CD4-positive, alpha-beta T cell treated with Interleukin-15 for 4 hours (primary cell): ENCODE results near the gene SLC38A9.

ENCODE experiments used
- DNase-seq: peaks from one replicate; pipeline ENCODE4 v3.0.0-alpha.2; 2020; ENCODE audit warnings: low spot score

SLC38A9 gene

DNA sequence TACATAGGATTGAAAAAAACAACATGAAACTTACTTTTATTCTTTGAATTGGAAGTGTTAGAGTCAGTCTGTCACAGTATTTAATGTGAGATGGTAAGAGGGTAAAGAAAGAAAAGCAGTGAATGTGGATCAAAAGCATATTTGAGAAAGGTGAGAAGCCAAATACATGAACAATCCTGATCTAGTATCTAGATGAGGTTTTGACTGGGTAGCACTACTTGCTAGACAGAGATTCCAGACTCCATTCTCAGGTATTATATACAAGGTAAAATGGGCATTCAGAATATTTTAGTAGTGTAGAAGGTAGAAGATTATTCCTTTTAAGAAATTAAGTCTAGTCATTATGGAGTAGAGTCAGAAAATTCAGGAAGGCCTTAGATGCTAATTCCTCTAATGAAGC, 62.2 kb downstream of the SLC38A9 start:
- DNase-seq, result no peak

DNA sequence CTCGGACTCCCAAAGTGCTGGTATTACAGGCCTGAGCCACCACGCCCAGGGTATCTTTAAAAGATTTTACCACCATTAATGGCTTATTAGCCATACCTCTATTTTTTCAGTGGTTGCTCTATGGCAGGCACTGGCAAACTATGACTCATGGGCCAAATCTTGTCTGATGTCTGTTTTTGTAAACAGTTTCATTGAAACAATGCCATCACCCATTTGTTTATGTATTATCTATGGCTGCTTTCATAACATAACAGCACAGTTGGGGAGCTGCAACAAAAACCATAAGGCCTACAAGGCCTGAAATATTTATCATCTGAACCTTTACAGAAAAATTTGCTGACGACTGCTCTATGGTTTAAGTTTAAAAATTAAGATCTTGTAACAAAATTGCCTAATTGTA, 66.8 kb downstream of the SLC38A9 start:
- no peak for DNase-seq

- no peak for DNase-seq
Observed at GRCh38 chr5:55638455-55638854, 73.7 kb downstream of the SLC38A9 start.

DNA sequence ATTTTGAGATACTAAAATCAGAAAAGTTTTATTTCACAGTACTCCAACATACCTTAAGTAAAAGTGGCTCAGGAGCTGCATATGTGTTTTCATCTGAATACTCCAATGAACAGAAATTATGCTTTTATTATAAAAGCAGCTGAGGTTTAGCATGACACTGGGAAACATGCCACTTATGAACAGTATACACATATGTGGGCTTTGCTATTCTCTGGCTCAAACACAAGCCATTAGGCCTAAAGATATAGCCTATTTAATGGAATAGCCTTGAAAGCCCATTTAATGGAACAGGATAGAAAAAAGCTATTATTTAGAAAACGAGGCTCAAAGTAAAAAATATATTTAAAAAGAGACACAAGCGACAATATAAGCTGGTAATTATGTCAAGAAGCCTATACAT, 74.1 kb downstream of the SLC38A9 start:
- DNase-seq, result no peak

DNA sequence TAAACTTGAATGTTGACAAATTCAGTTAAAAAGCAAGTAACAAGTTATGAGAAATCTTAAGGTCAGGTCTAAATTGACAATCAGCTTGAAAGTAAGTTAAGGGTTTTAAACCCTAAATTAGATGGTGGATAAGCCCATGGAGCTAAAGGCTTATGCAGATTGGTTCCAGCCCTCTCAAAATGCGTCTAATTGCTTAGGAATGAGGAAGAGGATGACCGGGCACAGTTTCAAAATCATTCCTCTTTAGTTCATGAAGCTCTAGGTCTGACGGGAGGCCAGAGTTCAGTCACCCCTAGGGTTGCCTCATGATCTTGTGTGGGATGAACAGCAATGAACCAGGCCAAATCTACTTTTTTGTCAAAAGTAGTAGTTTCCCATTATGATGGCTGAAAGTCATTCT, 75.4 kb downstream of the SLC38A9 start:
- DNase-seq, result no peak

GRCh38 chr5:55636177-55636576, 75.9 kb downstream of the SLC38A9 start:
- no peak for DNase-seq

- no peak for DNase-seq
Observed at GRCh38 chr5:55634866-55635265, 77.3 kb downstream of the SLC38A9 start.

DNA sequence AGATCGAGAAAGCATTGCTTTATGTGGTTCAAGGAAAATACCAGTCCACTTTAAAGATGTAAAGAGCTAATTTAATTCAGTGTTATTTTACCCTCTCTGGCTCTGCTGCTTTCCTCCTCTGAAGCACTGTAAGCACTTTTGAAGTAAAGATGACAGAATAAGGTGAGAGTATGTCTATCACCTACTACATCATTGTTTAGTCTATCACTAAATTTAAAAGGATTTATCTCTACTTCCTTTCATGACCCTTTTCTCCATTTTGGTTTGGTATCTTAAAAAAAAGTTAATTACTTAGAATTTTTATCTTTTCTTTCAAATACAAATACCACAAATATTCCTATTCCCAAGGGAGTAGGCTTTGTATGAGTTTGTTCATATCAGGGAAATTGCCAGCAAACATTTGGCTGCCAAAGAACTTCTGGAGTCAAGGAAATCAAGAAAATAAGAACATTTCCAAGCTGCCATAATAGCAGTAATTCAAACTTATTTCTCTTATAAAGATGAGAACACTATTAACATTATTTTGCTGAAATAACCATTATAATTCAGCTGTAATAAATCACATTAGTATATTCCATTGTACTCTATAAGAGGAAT, 77.8 kb downstream of the SLC38A9 start:
- no peak for DNase-seq

GRCh38 chr5:55633574-55634208, 78.4 kb downstream of the SLC38A9 start:
- no peak for DNase-seq

DNA sequence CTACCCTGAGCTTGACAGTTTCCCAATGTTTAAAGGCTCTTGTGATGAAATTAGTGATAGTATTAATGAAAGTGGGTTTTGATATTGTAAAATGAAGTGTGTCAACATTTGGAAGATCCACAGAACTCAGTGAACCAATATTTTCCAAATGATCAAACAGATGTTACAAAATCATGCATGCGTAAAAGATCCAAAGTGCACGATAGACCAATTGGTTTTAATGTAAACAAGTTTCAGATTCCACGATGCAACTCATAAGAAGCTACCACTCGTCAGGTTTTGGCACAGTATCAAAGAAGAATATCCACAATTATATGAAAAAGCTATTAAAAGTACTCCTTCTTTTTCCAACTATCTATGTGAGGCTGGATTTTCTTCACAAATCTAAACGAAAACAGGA, 82.3 kb downstream of the SLC38A9 start:
- no peak for DNase-seq

DNA sequence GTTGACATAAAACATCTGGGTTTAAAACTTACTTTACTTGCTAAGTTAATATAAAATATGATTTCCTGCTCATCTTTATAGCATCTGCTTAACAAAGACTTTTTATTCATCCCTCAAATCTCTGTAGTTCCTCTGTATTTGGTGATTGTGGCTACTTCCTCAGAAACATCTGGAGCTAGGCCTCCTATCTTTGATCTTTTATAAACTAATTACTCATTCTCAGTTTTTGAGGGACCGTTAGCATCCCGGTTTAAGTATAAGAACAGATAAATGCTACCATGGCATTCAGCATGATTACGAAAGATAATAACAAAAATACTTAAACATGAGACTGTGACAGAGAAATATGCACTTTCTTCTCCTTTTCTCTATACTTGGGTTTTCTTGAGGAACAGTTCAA, 85.3 kb downstream of the SLC38A9 start:
- no peak for DNase-seq

- DNase-seq, result no peak
Observed at GRCh38 chr5:55625913-55626312, 86.2 kb downstream of the SLC38A9 start.

GRCh38 chr5:55625589-55625909, 86.6 kb downstream of the SLC38A9 start:
- DNase-seq, result no peak

DNA sequence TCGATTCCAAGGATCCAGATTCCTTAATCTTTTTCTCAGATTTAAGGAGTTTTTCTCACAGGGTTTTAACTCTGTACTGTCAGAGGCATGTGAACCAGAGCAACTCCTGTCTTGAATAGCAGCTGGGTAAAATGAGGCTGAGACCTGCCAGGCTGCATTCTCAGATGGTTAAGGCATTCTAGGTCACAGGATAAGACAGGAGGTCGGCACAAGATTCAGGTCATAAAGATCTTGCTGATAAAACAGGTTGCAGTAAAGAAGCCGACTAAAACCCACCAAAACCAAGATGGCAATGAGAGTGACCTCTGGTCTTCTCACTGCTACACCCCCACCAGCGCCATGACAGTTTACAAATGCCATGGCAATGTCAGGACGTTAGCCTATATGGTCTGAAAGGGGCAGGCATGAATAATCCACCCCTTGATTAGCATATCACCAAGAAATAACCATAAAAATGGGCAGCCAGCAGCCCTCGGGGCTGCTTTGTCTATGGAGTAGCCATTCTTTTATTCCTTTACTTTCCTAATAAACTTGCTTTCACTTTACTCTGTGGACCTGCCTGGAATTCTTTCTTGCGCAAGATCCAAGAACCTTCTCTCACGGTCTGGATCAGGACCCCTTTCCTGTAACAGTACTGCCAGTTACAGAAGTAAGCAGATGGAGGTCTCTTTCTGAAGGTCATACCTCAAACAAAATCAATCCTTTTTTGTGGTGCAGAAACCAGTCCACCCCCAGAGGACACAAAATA, 87.1 kb downstream of the SLC38A9 start:
- no peak for DNase-seq

- no peak for DNase-seq
Observed at GRCh38 chr5:55623789-55624188, 88.3 kb downstream of the SLC38A9 start.

DNA sequence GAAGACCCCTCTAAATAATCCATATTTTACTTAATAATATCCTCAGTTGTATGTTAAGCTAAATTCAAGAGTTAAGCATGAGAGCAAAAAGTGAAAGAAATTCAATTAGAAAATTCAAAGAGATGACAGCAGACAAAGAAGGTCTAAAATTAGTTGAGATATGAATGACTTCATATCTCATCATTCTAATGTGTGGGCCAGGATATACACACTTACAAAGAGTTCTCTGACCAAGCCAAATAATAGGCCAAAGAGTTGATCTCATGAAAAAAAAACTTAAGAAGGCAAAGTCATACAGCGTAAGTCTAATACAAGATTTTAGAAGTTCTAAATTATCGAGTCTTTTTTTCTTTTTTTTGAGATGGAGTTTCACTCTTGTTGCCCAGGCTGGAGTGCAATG, 89.7 kb downstream of the SLC38A9 start:
- DNase-seq, result no peak

DNA sequence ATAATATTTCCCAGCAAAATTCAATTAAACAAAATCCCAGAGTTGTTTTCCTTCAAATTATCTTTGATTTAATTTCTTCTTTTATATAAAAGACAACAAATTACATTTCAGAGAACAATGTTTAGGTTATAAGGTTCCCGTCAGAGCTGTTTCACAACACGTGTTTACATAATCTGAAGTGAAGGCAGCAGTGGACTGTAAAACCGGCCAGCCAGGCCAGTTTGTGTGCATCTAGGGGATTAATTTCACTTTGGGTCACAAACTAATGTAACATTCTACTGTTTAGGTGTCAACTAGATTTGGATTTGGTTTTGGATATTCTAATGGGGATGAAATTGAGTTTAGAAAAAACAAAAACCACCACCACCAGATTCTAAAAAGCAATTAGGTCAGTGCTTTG, 90.9 kb downstream of the SLC38A9 start:
- no peak for DNase-seq

DNA sequence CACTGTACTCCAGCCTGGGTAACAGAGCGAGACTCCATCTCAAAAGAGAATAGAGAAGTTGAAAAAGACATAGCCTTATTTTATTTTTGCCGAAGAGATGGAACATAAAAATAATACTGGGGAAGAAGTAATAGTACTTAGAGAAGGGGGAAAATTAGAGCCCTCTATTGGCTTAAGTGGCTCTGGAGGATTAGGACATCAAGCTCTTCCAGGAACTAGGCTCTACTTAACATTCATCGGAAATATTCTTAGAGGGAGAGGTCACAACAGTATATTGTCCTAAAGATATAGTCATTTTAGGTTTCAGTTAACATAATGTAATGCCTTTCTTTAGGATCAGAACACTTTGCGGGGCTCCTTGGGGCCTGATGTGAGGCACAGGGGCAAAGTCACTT, 91.4 kb downstream of the SLC38A9 start:
- no peak for DNase-seq

DNA sequence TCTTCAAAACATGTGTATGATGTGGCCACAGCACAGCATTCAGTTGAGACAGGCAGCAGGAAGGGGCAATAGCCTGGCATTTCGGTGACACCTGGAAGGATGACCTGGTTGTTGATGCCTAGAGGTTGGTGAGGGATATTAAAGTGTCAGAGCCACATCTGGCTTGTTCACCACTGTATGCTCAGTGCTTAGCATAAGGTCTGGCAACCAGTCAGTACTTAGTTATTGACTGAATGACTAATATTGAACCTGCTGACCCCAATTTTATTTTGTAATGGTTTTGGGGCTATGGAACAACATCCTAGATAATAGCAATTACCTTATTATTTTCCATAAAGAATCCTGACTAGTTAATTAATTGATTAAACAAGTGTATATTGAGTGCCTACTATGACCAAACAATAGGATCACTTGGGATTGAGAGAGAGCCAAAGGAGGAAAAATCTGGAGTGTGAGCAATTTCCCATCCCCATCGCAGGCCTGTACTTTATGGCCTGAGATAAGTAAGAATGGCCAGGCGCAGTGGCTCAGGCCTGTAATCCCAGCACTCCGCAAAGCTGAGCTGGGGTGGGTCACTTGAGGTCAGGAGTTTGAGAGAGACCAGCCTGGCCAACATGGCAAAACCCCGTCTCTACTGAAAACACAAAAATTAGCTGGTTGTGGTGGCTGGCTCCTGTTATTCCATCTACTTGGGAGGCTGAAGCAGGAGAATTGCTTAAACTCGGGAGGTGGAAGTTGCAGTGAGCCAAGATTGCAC, 91.9 kb downstream of the SLC38A9 start:
- no peak for DNase-seq

DNA sequence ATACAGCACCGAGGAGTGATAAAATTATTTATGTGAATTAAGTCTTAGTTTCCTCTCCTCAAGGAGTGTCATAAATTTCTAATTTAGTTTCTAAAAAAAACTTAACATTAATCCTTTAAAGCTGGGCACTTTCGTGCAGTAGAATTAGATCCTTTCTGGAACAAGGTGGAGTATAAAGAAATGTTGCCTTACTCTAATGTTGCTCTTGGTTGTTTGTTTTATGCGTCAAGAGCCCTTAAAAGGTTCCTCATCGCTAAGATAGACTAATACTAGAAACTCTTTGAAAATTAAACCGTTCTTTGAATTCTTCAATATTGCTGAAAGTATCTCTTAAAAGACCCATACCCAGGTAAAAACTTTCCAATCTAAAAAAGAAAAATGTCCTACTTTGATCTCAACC, 93.8 kb downstream of the SLC38A9 start:
- DNase-seq, result no peak

DNA sequence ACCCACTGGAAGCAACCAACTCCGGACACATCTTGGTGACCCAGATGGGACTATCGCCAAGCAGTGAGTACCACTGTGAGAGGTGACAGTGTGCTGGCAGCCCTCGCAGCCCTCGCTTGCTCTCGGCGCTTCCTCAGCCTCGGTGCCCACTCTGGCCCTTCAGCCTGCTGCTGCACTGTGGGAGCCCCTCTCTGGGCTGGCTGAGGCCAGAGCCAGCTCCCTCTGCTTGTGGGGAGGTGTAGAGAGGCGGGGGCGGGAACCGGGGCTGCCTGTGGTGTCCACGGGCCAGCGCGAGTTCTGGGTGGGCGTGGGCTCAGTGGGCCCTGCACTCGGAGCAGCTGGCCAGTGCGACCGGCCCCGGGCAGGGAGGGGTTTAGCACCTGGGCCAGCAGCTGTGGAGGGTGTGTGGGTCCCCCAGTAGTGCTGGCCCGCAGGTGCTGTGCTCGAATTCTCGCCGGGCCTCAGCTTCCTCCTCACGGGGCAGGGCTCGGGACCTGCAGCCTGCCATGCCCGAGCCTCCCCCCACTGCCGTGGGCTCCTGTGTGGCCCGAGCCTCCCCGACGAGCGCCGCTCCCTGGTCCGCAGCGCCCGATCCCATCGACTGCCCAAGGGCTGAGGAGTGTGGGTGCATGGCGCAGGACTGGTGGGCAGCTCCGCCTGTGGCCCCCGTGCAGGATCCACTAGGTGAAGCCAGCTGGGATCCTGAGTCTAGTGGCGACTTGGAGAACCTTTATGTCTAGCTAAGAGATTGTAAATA, 98.8 kb downstream of the SLC38A9 start:
- DNase-seq, result no peak

- no peak for DNase-seq
Observed at GRCh38 chr5:55610542-55610941, 101.6 kb downstream of the SLC38A9 start.
